Suprapubic skin (tissue), 4 donors: Measurements from ENCODE around the gene SWT1. TPM values are rescaled to one million over a fixed set of nuclear protein-coding genes. Genes with fewer than 3 reads are reported as not detected.

Source experiments
- DNase-seq, 2 donors: peaks; one replicate each; pipeline ENCODE4 v3.0.0-alpha.2; 2019; ENCODE audit warnings: low spot score in 2 of 2
- H3K27ac ChIP-seq: fragments of 200-600 bp; sonication (generic); one replicate; pipeline ENCODE4 v1.5.1; 2019
- H3K27me3 ChIP-seq: fragments of 200-600 bp; sonication (generic); one replicate; pipeline ENCODE4 v1.5.1; 2019
- H3K36me3 ChIP-seq: fragments of 200-600 bp; sonication (generic); one replicate; pipeline ENCODE4 v1.5.1; 2019
- H3K4me1 ChIP-seq: fragments of 200-600 bp; sonication (generic); one replicate; pipeline ENCODE4 v1.5.1; 2019
- H3K4me3 ChIP-seq: fragments of 200-600 bp; sonication (generic); one replicate; pipeline ENCODE4 v1.5.1; 2019; ENCODE audit warnings: mild to moderate bottlenecking
- H3K9me3 ChIP-seq: fragments of 200-600 bp; sonication (generic); one replicate; pipeline ENCODE4 v1.5.1; 2019
- CTCF ChIP-seq, 2 donors: fragments of 200-600 bp in 1 of 2; fragments of 450-650 bp in 1 of 2; sonication (generic) in 1 of 2; IDR thresholded peaks; one replicate each; pipeline ENCODE4 v1.5.1; 2016 to 2019; ENCODE audit warnings: antibody characterized with exemption in 2 of 2, mild to moderate bottlenecking in 1 of 2, moderate library complexity in 1 of 2
- EP300 ChIP-seq: sonication (generic); formaldehyde crosslinking; IDR thresholded peaks from one replicate; pipeline ENCODE4 v1.6.1; 2017; ENCODE audit warnings: antibody characterized with exemption
- POLR2A ChIP-seq, 2 donors: fragments of 450-650 bp; IDR thresholded peaks; one replicate each; pipeline ENCODE4 v1.6.1; 2017; ENCODE audit warnings: antibody characterized with exemption in 2 of 2, mild to moderate bottlenecking in 2 of 2, moderate library complexity in 2 of 2
- POLR2AphosphoS5 ChIP-seq, 3 donors: sonication (generic); formaldehyde crosslinking; IDR thresholded peaks; one replicate each; pipeline ENCODE4 v1.6.1; 2017; ENCODE audit warnings: antibody characterized with exemption in 3 of 3
- WGBS: methylation state at CpG from one replicate; pipeline ENCODE4 v1.1.5; 2018; 5-methylcytosine and 5-hydroxymethylcytosine counted together
- total RNA-seq, 4 donors: library from RNA; depleted of rRNA; stranded (reverse); fragments of >200 nt; gene quantifications; one replicate each; pipeline ENCODE4 v1.1.0, GENCODE V29; 2016

Gene SWT1
- total RNA-seq, 4 donors from 2014 or later = 3.4 to 11.2 (median 5.8) TPM

GRCh38 chr1:185308126-185308525, 151.2 kb downstream of the SWT1 start:
- Histone ChIP-seq H3K4me1 (peaks cover 33% of the 10 kb centered on the region), H3K27ac (no peak overlapping the region), H3K9me3 (no peaks in the 10 kb centered on the region), H3K27me3 (no peaks in the 10 kb centered on the region), H3K36me3 (peaks cover 75% of the 10 kb centered on the region), H3K4me3 (no peak overlapping the region)
- no peak for DNase-seq
- TF ChIP-seq POLR2AphosphoS5 (IDR thresholded peaks at IDR 0.05) = no peak
- no peak for TF ChIP-seq POLR2A (IDR thresholded peaks at IDR 0.05)
- TF ChIP-seq EP300 = no peak
- no peak for TF ChIP-seq CTCF (IDR thresholded peaks at IDR 0.05)
- WGBS = 96% methylated on average over 1 of the region's 1 CpG

DNA sequence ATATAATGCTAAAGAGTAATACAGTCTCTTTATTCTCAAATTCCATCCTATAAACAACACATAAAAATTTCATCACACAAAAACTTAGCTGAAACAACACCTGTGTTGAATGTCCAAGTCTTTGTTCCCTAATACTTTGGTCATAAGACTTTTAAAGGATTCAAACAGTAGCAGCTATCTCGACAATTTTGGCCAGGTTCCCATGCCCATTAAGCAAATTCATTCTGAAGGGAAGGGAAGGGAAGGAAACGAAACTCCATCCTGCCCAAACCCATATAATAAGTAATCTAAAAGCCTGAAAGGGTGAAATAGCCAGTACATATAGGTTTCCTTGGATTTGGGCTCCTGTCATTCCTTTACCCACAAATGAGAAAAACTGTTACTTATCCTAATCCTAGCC, 152.6 kb downstream of the SWT1 start:
- Histone ChIP-seq H3K36me3 (peaks cover 61% of the 10 kb centered on the region), H3K9me3 (no peaks in the 10 kb centered on the region), H3K27ac (no peak overlapping the region), H3K27me3 (no peaks in the 10 kb centered on the region), H3K4me1 (peaks cover 47% of the 10 kb centered on the region), H3K4me3 (no peak overlapping the region)
- TF ChIP-seq POLR2A (IDR thresholded peaks at IDR 0.05) = no peak
- no peak for TF ChIP-seq CTCF (IDR thresholded peaks at IDR 0.05)
- no peak for TF ChIP-seq POLR2AphosphoS5 (IDR thresholded peaks at IDR 0.05)
- TF ChIP-seq EP300 = no peak
- WGBS = 17% methylated on average over 2 of the region's 2 CpGs
- no peak for DNase-seq

DNA sequence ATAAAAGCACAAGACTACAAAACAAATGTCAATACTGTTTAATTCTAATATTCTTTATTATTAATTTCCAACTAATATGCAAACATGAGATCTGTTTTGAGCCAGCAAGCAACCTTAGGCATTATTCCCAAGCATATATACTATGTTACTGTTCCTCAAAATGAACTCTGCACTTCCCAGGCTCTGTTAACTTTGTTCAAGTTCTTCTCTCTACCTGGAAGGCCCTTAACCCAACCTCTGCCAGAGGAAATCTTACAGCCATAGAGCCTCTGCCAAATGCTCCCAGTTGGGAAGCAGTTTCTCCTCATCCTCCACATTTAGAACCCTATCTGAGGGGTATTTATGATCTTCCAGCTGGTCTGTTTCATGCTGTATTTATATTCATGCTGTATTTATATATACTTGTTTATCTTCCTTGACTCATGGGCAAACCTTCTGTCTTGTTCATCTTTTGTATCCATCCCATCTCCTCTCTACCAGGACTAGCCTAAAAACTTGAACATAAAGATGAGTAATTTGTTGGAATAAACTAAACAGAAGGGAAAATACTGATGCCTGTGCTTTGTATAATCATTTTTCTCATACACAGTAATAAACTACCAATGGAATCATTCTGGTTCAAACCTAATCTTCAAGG, 154.7 kb downstream of the SWT1 start:
- Histone ChIP-seq H3K9me3 (no peaks in the 10 kb centered on the region), H3K4me3 (peak overlapping the region; percentile 19), H3K27ac (no peak overlapping the region), H3K27me3 (no peaks in the 10 kb centered on the region), H3K36me3 (peaks cover 40% of the 10 kb centered on the region), H3K4me1 (peaks cover 58% of the 10 kb centered on the region)
- no peak for DNase-seq
- no peak for TF ChIP-seq POLR2A (IDR thresholded peaks at IDR 0.05)

- Histone ChIP-seq H3K4me3 (peak overlapping the region; percentile 100), H3K9me3 (no peaks in the 10 kb centered on the region), H3K36me3 (peaks cover 31% of the 10 kb centered on the region), H3K27ac (no peak overlapping the region), H3K27me3 (no peaks in the 10 kb centered on the region), H3K4me1 (peaks cover 59% of the 10 kb centered on the region)
- no peak for TF ChIP-seq EP300
- TF ChIP-seq POLR2A (IDR thresholded peaks at IDR 0.05) = no peak
- TF ChIP-seq CTCF (IDR thresholded peaks at IDR 0.05) = no peak
- TF ChIP-seq POLR2AphosphoS5 (IDR thresholded peaks at IDR 0.05) = no peak
- no peak for DNase-seq
- WGBS = 64% methylated on average over 4 of the region's 4 CpGs
Measured at GRCh38 chr1:185312361-185313138, 155.6 kb downstream of the SWT1 start.

DNA sequence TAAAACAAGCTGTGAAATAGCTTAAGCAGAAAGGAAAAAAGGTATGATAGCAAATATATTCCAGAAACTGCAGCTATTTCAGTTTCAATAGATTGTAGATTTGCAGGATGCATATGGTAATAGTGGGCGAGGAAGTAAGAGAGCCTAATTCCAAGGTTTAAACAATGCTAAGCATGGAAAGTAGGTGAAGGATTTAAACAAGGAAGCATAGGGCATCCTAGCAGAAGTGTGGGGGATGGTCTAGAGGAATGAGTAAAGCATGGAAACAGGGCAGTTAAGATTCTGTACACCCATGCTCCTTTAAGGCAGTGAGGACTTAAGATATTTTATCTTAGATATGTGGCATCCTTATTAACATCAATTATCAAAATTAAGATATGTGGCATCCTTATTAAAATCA, 157.4 kb downstream of the SWT1 start:
- Histone ChIP-seq H3K27ac (no peak overlapping the region), H3K27me3 (no peaks in the 10 kb centered on the region), H3K4me3 (peak overlapping the region; percentile 100), H3K9me3 (no peaks in the 10 kb centered on the region), H3K4me1 (peaks cover 70% of the 10 kb centered on the region), H3K36me3 (peaks cover 15% of the 10 kb centered on the region)
- TF ChIP-seq EP300 (no peak), POLR2A (IDR thresholded peaks at IDR 0.05) (no peak), POLR2AphosphoS5 (IDR thresholded peaks at IDR 0.05) (no peak), CTCF (IDR thresholded peaks at IDR 0.05) (no peak)
- WGBS = 21% methylated on average over 1 of the region's 1 CpG
- no peak for DNase-seq
